Measurements from ENCODE around the gene DNAH2.

Gene DNAH2

GRCh38 chr17:7818746-7819645, 101.5 kb downstream of the DNAH2 start:
- no peak for DNase-seq

GRCh38 chr17:7820231-7820630, 102.7 kb downstream of the DNAH2 start:
- DNase-seq = no peak

- no peak for DNase-seq
Observed at GRCh38 chr17:7822126-7822525, 104.6 kb downstream of the DNAH2 start.

- DNase-seq = peak in 1 of 51 donors; percentile 18
Observed at GRCh38 chr17:7823581-7824001, 106.0 kb downstream of the DNAH2 start.

- no peak for DNase-seq
Observed at GRCh38 chr17:7824021-7824924, 106.7 kb downstream of the DNAH2 start.

GRCh38 chr17:7825206-7825990, 107.9 kb downstream of the DNAH2 start:
- peak in 2 of 51 donors; percentile 44 to 52 for DNase-seq

- no peak for DNase-seq
Observed at GRCh38 chr17:7830616-7831015, 113.1 kb downstream of the DNAH2 start.

GRCh38 chr17:7831233-7831632, 113.7 kb downstream of the DNAH2 start:
- DNase-seq = no peak

- DNase-seq = no peak
Observed at GRCh38 chr17:7832431-7832830, 114.9 kb downstream of the DNAH2 start.

- DNase-seq = no peak
Observed at GRCh38 chr17:7833011-7833794, 115.7 kb downstream of the DNAH2 start.

- DNase-seq = peak in 47 of 51 donors; percentile 35 to 94 (median 77)
Observed at GRCh38 chr17:7833795-7834541, 116.4 kb downstream of the DNAH2 start, which contains the start of gene KDM6B. Gene KDM6B, plus strand, starts transcription at chr17:7834217. Its CDS starts 11,338 bp downstream, at chr17:7845555.

- DNase-seq = peak in 8 of 51 donors; percentile 39 to 57 (median 49)
Observed at GRCh38 chr17:7834542-7834956, 117.0 kb downstream of the DNAH2 start.

GRCh38 chr17:7834957-7835813, 117.6 kb downstream of the DNAH2 start:
- DNase-seq = peak; percentile 77 to 98 (median 95)

GRCh38 chr17:7835814-7836595, 118.5 kb downstream of the DNAH2 start:
- DNase-seq = peak in 41 of 51 donors; percentile 21 to 79 (median 61)

- DNase-seq = peak in 44 of 51 donors; percentile 15 to 88 (median 60)
Observed at GRCh38 chr17:7836596-7837407, 119.3 kb downstream of the DNAH2 start.

GRCh38 chr17:7837408-7838088, 120.0 kb downstream of the DNAH2 start:
- no peak for DNase-seq
